ENCODE data around the gene TEX261.

The TEX261 gene

GRCh38 chr2:70964596-70965386 is 29.9 kb downstream of the TEX261 start:
- peak overlapping the region; percentile 53 for H3K4me3 ChIP-seq (replicated peaks; ENCODE audit: low read depth, low read length)
- peak; percentile 60 for DNase-seq (ENCODE audit: extremely low read depth, insufficient read length)

GRCh38 chr2:70964133-70964532 is 30.5 kb downstream of the TEX261 start:
- no peaks in the 10 kb centered on the region; the same call in 1 of the 2 replicates for H3K27me3 ChIP-seq (replicated peaks; ENCODE audit: control insufficient read depth, insufficient read depth, low read length)
- H3K4me3 ChIP-seq (replicated peaks; ENCODE audit: low read depth, low read length), result no peak overlapping the region
- no peak for TF ChIP-seq CTCF (IDR thresholded peaks at IDR 0.05; ENCODE audit: insufficient read depth, low read length, poor library complexity, severe bottlenecking)
- DNase-seq (ENCODE audit: extremely low read depth, insufficient read length), result no peak
- no peaks in the 10 kb centered on the region for H3K36me3 ChIP-seq (ENCODE audit: control insufficient read depth, insufficient read depth, low read length)

More at GRCh38 chr2:70964596-70965386, 29.9 kb downstream of the TEX261 start:
- peak; percentile 86 for TF ChIP-seq CTCF (IDR thresholded peaks at IDR 0.05; ENCODE audit: insufficient read depth, low read length, poor library complexity, severe bottlenecking)
- Histone ChIP-seq H3K27me3 (replicated peaks; ENCODE audit: control insufficient read depth, insufficient read depth, low read length) (no peaks in the 10 kb centered on the region; the same call in 1 of the 2 replicates), H3K36me3 (ENCODE audit: control insufficient read depth, insufficient read depth, low read length) (no peaks in the 10 kb centered on the region)

- no peak overlapping the region for H3K4me3 ChIP-seq (replicated peaks; ENCODE audit: low read depth, low read length)
- H3K36me3 ChIP-seq (ENCODE audit: control insufficient read depth, insufficient read depth, low read length), result no peaks in the 10 kb centered on the region
- DNase-seq (ENCODE audit: extremely low read depth, insufficient read length), result no peak
- no peaks in the 10 kb centered on the region; the same call in 1 of the 2 replicates for H3K27me3 ChIP-seq (replicated peaks; ENCODE audit: control insufficient read depth, insufficient read depth, low read length)
- TF ChIP-seq CTCF (IDR thresholded peaks at IDR 0.05; ENCODE audit: insufficient read depth, low read length, poor library complexity, severe bottlenecking), result no peak
Measured at GRCh38 chr2:70962885-70963878, 31.5 kb downstream of the TEX261 start.

DNA sequence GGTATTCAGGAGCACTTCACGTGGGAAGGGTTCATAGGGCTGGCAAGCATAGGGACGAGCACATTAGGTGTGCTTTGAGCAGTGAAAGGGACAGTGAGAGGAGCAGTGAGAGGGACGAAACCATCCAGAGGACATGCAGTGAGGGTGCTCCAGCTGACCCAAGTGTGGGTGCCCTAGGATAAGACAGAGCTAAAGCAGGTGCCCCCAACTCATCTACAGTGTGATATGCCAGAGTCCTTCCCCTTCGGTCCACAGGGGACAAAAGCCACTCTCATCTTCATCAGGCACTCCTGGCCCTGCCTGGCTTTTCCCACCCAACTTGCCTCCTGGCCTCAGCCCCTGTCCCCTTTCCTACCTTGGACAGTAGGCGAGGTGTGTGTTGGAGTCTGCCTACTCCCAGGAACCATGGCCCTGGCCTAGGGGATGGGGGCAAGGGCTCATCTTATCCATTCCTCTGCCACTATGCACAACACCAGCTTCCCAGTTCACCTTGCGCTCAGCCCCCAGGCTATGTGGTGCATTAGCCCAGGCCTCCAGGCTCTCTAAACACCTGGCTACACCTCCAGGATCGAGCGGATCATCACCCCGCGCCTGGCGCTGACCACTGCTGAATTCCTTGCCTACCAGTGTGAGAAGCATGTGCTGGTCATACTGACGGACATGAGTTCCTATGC is 32.3 kb downstream of the TEX261 start:
- no peaks in the 10 kb centered on the region for H3K36me3 ChIP-seq (ENCODE audit: control insufficient read depth, insufficient read depth, low read length)
- DNase-seq (ENCODE audit: extremely low read depth, insufficient read length), result no peak
- TF ChIP-seq CTCF (IDR thresholded peaks at IDR 0.05; ENCODE audit: insufficient read depth, low read length, poor library complexity, severe bottlenecking), result no peak
- H3K27me3 ChIP-seq (replicated peaks; ENCODE audit: control insufficient read depth, insufficient read depth, low read length), result no peaks in the 10 kb centered on the region; the same call in 1 of the 2 replicates
- no peak overlapping the region for H3K4me3 ChIP-seq (replicated peaks; ENCODE audit: low read depth, low read length)

- TF ChIP-seq CTCF (IDR thresholded peaks at IDR 0.05; ENCODE audit: insufficient read depth, low read length, poor library complexity, severe bottlenecking), result no peak
- H3K4me3 ChIP-seq (replicated peaks; ENCODE audit: low read depth, low read length), result no peak overlapping the region
- no peak for DNase-seq (ENCODE audit: extremely low read depth, insufficient read length)
- no peaks in the 10 kb centered on the region for H3K36me3 ChIP-seq (ENCODE audit: control insufficient read depth, insufficient read depth, low read length)
- no peaks in the 10 kb centered on the region; the same call in 1 of the 2 replicates for H3K27me3 ChIP-seq (replicated peaks; ENCODE audit: control insufficient read depth, insufficient read depth, low read length)
Measured at GRCh38 chr2:70961648-70961994, 33.1 kb downstream of the TEX261 start.
